GM12873 (cell line): ENCODE data around the gene TTLL5.
A peak's percentile ranks its signal among the peaks of the same experiment; 100 is the strongest.

ENCODE experiments used
- CTCF ChIP-seq: IDR thresholded peaks from 2 replicates; pipeline ENCODE4 v1.5.1; 2012; ENCODE audit warnings: low read depth, mild to moderate bottlenecking, moderate library complexity, low read length, control low read depth; ENCODE audit not compliant: insufficient read depth; ENCODE audit errors: missing control alignments

The TTLL5 gene

GRCh38 chr14:75985618-75986438 is 324.8 kb downstream of the TTLL5 start, which contains the start of gene IFT43:
TSS of gene IFT43 (plus strand) at chr14:75985763. CDS start at chr14:75985787, 24 bp downstream.
- no peak for TF ChIP-seq CTCF

- TF ChIP-seq CTCF: no peak
Observed at GRCh38 chr14:75986439-75986765, 325.4 kb downstream of the TTLL5 start.

GRCh38 chr14:75987201-75987970 is 326.3 kb downstream of the TTLL5 start:
- TF ChIP-seq CTCF: no peak

GRCh38 chr14:75989134-75989533 is 328.1 kb downstream of the TTLL5 start:
- TF ChIP-seq CTCF: no peak

GRCh38 chr14:75990297-75990696 is 329.3 kb downstream of the TTLL5 start:
- TF ChIP-seq CTCF: no peak

- no peak for TF ChIP-seq CTCF
Observed at GRCh38 chr14:75991753-75992152, 330.7 kb downstream of the TTLL5 start.

- TF ChIP-seq CTCF: peak; percentile 24
Observed at GRCh38 chr14:75993567-75994041, 332.6 kb downstream of the TTLL5 start.
